NCI-H524 (cell line): ENCODE data around the gene SLC35E4.
"Not testable (repeated sequence)": the region's sequence is repeated elsewhere in the genome, so short reads cannot be mapped to it uniquely, and the experiment has no call there.

Source experiments
- DNase-seq, 2 experiments: peaks; one replicate each; lab custom pipeline; 2025; lab: John Stamatoyannopoulos, UW

Gene SLC35E4, protein sequence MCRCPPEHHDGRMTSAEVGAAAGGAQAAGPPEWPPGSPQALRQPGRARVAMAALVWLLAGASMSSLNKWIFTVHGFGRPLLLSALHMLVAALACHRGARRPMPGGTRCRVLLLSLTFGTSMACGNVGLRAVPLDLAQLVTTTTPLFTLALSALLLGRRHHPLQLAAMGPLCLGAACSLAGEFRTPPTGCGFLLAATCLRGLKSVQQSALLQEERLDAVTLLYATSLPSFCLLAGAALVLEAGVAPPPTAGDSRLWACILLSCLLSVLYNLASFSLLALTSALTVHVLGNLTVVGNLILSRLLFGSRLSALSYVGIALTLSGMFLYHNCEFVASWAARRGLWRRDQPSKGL

DNA sequence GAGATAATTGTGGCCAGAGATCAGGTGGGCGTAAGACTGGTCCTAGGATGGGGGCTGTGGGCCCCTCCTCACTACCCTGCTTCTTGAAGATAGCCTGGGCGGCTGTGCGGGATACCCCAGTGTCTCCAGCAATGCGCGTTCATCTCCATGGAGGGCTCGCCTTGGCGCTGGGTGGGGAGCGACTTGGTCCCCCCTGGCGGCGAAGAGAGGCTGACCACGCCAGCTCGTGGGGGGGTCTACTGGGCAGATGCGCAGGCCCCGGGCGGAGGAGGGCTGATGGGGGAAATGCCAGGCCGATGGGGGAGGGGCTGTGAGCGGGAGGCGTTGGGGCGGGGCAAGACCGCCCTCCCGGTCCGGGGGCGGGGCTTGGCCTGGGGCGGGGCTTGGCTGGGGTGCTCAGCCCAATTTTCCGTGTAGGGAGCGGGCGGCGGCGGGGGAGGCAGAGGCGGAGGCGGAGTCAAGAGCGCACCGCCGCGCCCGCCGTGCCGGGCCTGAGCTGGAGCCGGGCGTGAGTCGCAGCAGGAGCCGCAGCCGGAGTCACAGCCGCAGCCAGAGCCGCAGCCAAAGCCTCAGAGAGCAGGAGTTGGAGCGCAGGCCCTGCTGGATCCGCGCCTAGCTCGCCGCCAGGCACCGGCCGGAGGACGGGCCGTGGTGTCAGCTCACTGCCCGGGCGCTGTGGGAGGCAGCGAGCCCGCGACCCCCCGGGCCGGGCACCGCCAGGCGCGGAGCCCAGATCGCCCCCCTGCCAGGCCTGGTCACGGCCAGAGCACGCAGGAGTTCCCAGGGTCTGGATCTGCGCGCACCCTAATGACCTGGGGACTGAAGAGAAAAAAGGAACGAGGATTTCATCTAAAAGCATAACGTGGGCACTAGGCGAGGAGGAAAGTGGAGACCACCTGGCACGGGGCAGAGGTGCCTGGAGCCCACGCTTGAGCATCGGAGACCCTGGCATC lies at the start of gene SLC35E4:
Gene SLC35E4, plus strand, starts transcription at position 509 of the 953 bp plus-strand sequence. CDS start 670 bp downstream, outside the sequence.
- DNase-seq: peak; percentile 92 to 95

DNA sequence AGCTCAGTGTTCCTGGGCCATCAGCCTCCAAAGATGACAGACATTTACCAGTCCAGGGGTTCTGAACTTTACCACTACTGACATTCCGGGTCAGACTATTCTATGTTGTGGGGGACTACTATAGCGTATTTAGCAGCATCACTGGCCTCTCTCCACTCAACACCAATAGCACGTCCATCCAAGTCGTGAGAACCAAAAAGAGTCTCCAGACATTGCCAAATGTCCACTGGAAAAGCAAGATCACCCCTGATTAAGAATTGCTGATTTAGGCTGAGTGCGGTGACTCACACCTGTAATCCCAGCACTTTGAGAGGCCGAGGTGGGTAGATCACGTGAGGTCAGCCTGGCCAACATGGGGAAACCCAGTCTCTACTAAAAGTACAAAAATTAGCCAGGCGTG lies 49.2 kb upstream of the SLC35E4 start:
- no peak for DNase-seq

DNA sequence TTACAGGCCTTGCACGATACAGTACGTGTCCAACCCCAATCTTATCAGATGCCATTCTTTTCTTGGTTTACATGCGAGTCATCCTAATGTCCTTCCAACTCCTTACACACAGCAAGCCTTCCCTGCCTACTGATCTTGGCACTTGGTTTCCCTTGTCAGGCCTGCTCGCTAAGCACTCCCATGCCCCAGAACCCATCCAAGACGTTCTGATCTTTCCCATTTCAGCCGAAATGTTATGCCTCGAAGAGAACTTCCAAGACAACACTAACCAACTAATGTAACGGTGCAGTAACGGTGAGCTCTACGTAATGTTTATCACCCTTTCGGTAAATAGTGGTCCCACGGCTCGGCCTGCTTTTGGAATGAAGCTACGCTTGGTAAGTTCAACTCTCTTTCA lies 44.4 kb upstream of the SLC35E4 start:
- no peak for DNase-seq

DNA sequence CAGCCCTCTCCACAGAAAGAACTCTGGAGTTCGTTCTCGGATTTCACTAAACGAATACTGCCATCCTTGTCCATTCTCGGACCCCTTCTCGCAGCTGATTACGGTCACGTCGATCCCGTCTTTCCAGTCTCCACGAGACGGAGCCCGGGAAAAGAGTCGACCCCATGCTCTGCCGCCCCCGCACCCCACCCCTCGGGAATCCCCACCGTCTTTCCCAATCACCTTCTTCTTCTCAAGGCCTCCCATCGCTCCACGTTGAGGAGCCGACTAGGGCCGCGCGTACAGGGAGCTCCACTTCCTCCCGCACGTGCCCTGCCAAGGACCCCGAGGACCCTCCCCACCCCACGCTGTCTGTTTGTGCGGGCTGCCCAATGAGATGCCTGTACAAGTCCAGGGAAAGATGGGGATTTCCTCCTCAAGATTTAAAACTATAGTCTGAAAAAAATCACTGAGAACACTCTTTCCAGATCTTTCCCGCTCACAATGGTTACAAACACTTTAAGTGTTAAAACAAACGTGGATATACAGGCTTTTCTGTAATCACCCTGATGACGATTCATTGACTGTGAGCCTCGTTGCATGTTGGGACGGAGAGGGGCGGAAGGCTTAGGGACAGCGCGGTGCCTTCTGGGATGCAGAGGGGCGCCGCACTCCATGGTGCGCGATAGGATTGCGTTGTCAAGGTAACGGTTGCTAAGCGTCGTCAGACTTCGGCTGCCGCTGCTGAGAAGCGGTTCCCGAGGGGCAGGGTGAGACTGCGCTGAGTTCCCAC lies 43.8 kb upstream of the SLC35E4 start, which contains the start of gene PES1:
Gene PES1, minus strand, starts transcription at position 323 of the 772 bp plus-strand sequence. Its CDS starts 77 bp downstream, at position 246.
- peak; percentile 99 for DNase-seq

DNA sequence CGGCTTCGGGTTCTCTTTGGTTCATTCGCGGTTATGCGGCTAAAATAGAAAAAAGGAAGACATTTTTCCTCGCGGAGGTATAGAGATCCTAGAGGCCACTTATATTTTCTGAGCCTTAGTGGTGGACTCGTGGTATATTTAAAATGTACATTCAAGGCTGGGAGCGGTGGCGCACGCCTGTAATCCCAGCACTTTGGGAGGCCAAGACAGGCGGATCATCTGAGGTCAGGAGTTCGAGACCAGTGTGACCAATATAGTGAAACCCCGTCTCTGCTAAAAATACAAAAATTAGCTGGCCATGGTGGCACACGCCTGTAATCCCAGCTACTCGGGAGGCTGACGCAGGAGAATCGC lies 43.2 kb upstream of the SLC35E4 start:
- DNase-seq: not testable (repeated sequence)

DNA sequence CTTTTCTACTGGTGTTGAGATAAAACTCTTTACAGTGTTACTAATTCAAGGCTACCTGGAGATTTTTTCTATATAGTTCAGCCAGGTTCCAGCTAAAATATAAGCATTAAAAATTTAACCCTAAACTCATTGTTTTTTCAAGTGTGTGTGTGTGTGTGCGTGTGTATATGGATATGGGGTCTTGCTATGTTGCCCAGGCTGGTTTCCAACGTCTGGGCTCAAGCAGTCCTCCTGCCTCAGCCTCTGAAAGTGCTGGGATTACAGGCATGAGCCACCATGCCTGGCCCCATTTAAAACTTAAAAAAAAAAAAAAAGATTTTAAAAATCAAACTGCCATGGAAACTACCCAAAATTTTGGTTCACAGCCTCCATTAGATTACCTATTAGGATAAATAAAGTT lies 39.4 kb upstream of the SLC35E4 start:
- no peak for DNase-seq

DNA sequence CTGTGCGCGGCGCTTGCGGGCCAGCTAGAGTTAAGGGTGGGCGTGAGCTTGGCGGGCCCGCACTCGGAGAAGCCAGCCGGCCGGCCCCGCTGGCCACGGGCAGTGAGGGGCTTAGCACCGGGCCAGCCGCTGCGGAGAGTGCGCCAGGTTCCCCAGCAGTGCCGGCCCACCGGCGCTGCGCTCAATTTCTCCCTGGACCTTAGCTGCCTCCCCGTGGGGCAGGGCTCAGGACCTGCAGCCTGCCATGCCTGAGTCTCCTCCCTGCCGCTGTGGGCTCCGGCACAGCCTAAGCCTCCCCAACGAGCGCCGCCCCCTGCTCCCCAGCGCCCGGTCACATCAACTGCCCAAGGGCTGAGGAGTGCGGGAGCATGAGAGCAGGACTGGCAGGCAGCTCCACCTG lies 38.7 kb upstream of the SLC35E4 start:
- DNase-seq: no peak

DNA sequence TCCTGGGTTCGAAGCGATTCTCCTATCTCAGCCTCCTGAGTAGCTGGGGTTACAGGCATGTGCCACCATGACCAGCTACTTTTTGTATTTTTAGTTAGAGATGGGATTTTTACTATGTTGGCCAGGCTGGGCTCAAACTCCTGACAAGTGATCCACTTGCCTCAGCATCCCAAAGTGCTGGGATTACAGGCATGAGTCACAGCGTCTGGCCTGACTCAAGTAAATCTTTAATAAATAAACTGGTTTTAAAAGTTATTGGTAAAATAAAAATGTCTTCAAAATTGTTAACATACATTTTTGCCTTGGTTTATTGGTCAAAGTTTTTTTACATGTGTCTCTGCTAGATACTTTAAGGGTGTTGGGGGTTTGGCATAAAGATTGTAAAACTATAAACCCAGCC lies 36.6 kb upstream of the SLC35E4 start:
- DNase-seq: no peak

DNA sequence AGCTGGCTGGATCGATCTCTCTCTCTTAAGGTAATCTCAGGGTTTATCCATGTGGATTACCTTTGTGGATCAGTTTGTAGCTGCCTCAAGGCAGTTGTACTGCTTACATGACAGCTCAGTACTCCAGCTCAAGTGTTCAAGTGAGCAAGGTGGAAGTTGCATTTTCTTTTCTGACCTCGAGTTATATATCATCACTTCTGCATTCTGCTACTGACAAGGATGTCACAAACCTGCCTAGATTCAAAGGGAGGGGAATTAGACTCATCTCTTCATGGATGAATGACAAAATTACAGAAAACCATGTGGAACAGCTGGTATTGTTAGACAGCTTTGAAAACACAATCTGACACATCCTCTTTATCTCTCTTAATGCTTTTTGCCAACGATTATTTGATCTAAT lies 34.7 kb upstream of the SLC35E4 start:
- DNase-seq: no peak

DNA sequence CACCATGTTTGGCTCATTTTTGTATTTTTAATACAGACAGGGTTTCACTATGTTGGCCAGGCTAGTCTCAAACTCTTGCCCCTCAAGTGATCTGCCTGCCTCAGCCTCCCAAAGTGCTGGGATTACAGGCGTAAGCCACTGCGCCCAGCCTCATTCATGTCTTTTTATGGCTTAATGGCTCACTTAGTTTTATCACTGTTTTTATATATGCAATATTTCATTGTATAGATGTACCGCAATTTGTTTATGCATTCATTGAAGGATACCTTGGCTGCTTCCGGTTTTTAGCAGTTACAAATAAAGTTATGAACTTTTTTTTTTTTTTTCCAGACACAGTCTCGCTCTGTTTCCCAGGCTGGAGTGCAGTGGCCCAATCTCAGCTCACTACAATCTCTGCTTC lies 34.1 kb upstream of the SLC35E4 start:
- DNase-seq: no peak

DNA sequence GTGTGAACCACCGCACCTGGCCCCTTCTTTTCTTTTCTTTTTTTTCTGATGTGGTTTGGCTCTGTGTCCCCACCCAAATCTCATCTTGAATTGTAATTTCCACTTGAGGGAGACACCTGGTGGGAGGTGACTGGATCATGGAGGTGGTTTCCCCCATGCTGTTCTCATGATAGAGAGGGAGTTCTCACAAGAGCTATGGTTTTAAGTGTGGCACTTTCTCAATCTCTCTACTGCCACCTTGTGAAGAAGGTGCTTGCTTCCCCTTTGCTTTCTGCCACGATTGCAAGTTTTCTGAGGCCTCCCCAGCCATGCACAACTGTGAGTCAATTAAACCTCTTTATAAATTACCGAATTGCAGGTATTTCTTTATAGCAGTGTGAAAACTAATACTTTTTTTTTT lies 33.5 kb upstream of the SLC35E4 start:
- DNase-seq: peak in 1 of 2 experiments; percentile 52

DNA sequence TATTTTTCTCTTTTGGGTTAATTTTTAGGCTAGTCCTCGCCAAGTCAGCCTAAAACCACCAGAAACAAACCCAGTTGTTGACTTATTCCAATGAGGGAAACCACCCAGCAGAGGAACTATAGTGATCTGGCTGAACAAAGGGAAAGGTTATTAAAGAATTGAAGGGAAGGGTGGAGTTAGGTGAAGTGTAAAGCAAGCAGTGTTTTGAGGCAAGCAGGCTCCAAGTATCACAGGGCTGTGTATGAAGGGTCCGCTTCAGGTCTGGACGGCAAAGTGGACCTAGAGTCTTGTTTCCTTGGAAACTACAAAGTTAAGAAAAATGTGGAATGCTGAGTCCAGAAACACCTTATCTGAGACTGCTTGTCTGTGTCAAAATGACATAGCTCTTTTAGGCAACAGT lies 31.8 kb upstream of the SLC35E4 start:
- no peak for DNase-seq

DNA sequence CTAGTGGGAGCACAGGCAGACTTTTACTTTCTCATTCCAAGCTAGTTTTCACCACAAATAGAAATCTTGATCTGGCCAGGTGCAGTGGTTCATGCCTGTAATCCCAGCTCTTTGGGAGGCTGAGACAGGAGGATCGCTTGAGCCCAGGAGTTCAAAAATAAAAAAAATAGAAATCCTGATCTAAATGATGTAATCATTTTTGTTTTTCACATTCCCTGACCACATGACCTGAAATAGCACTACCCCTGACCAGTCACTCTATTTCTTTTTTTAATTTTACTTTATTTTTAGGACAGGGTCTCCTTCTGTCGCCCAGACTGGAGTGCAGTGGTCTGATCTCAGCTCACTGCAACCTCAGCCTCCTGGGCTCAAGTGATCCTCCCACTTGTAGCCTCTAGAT lies 30.9 kb upstream of the SLC35E4 start:
- no peak for DNase-seq

DNA sequence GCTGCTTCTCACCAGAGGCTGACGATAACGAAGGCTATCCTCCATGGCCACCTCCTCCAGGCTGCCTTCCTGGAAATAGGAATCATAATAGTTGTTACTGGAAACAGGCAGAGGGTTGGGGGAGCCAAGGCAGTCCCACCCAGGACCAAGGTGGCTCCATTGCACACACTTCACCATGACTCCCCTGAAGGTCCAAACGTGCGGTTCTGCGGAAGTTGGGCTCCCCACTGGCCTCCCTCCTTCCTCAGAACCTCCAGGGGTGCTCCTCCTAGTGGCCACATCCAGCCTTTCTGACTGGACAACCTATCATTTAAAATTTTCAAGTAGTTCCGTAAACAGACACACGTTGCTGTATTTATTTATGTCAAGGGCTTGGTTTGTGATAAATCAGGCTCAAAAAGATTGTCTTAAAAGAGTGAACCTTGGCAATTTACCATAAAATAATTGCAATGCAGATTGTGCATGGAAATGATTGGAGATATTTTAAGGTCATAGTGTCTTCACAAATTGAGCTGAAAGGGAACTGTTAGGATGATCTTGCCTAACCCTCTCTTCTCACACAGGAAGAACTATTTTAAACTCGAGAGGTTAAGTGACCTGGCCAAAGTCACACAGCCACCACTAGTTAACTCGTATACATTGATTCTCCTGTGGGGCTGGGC lies 30.0 kb upstream of the SLC35E4 start:
- DNase-seq: peak in 1 of 2 experiments; percentile 32

DNA sequence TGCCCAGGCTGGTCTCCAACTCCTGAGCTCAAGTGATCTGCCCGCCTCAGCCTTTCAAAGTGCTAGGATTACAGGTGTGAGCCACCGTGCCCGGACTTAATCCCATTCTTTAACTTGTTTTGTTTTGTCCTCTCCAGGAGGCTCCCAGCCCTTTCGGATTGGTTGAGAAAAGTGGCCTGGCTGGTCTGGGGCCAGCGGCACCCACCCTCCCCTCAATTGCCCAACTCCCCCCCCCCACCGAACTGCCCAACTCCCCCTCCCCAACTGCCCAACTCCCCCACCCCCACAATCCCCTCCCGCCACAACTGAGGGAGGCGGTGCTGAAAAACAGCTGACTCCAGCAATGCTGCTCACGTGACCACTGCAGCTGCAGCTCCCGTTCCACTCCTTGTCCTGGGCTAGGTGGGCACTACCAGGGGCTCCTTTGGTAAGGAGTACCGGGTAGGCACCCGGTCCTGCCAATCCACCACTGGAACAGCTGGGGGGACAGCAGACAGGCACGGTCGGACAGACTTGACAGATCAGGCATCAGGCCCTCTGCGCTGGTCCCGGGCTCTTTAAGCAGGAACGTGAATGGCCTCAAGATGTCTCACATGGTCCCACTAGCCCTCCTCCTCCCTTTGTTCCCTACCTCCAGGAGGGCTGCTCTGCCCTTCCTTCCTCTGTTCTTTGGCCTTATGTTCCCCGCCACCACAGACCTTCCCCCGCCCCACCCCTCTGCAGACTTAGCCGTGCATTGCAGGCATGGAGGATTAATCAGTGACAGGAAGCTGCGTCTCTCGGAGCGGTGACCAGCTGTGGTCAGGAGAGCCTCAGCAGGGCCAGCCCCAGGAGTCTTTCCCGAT lies 28.9 kb upstream of the SLC35E4 start, which contains the start of gene TCN2:
Gene TCN2, plus strand, starts transcription at position 720 of the 845 bp plus-strand sequence. CDS start 158 bp downstream, outside the sequence.
- peak; percentile 68 to 80 for DNase-seq

DNA sequence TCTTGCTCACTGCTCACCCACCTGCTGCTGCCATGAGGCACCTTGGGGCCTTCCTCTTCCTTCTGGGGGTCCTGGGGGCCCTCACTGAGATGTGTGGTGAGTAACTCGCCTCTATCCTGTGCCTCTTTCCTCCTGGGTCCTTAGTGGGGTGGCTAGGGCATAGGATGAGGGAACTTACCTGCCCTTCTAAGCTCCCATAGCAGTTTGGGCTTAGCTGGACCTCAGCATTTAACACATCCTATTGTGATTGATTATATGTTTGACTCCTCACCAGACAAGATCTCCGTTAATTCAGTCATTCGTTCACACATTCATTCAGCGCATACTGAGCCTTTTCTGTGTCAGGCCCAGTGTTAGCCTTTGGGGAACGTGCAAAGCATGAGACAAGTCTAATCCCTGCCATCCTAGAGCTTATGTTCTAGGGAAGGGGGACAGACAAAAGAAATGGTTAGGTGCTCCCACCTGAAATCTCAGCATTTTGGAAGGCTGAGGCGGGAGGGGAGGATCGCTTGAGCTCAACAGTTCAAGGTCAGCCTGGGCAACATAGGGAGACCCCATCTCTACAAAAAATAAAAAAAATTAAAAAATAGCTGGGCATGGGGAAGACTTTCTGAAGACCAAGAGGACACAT lies 28.2 kb upstream of the SLC35E4 start:
- no peak for DNase-seq

DNA sequence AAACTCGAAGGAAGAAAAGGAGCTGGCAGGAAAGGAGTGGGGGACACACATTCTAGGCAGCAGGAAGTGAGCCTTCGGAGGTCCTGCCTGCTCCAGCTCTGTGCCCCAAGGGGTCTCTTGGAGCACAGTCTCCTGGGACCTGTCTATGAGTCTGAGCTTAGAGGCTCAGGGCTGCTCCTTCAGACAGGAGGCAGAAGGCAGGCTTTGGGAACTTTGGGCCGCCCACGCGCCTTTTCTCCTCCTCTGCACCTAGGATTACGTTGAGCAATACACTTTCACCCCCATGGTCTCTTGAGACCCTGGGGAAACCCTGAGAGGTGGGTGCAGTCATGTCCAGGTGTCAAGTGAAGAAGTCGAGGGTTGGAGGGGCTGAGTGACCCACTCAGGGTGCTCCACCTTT lies 27.6 kb upstream of the SLC35E4 start:
- no peak for DNase-seq

DNA sequence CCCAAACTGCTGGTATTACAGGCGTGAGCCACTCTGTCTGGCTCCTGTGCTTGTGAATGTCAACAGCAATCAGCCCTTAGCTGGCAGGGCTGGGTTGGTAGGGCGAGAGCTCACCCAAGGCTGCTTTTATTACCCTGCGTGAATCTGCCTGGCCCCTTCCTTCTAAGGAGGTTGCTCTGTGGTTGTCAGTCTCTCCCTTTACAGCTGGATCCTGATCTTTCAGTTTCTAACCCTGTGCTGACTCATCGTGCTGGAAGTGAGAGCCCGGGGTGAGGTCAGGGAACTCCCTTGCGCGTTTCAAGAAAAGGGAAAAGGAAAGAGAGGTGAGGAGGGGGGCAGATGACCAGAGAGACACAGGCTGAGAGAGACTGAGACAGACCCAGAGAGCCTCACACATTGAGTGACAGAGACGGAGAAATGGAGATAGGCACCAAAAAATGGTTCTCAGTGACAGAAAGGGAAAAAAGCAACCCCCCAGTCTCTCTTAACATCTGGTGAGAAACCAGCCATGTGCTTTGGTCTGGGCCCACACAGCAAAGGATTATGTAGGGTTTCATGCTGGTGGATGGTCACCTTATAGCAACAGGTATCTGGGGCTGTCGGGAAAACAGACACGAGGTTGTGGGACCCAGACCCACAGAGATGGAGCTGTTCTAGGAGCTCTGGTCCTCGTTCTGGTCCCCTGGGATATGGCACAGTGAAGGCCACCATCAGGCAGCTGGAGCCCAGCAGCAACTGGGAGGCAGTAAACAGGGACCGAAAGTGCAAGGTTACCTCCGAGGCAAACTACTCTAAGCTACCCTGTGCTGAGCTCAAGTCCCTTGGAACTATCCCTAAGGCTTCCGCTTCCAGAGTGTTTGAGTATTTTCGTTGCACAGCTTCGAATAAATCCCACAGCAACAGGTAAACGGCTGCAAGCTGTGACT lies 26.1 kb upstream of the SLC35E4 start:
- DNase-seq: no peak

DNA sequence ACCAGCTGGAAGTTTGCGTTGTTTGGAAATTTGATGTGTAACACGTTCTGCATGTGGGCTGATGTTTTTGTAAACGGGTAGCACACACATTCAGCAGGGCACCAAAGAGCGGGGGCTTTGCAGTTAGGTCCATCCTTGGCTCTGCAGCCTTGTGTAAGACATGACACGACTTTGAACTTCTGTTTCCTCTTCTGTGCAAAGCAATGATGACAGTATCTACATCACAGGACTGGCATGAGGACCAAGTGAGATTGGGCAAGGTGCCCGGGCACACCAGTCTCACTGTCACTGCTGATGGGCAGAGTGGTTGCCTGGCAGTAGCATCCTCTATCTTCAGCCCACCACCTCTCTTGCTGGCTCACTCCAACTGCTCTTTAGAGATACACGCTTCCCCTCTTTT lies 25.3 kb upstream of the SLC35E4 start:
- DNase-seq: no peak
